ENCODE results near the gene DUSP28.

Gene DUSP28

GRCh38 chr2:240573516-240574385 lies 13.6 kb downstream of the DUSP28 start:
- peaks cover 31% of the 10 kb centered on the region for H3K4me1 ChIP-seq (ENCODE audit: control insufficient read depth, insufficient read depth, low read length)
- no peak overlapping the region for H3K9ac ChIP-seq (ENCODE audit: low read length in 2 of 2)
- H3K27ac ChIP-seq (ENCODE audit: low read length): no peak overlapping the region
- peaks cover 0 to 18% of the 10 kb centered on the region in 2 donors for H3K36me3 ChIP-seq (ENCODE audit: control insufficient read depth in 2 of 2, insufficient read depth in 2 of 2, low read length in 2 of 2)
- no peak overlapping the region for H3K4me3 ChIP-seq (ENCODE audit: low read length in 2 of 2)
- H3K9me3 ChIP-seq (ENCODE audit: control insufficient read depth in 2 of 2, low read length in 2 of 2): no peaks in the 10 kb centered on the region
- no peaks in the 10 kb centered on the region for H3K27me3 ChIP-seq (ENCODE audit: control insufficient read depth in 1 of 2, insufficient read depth in 2 of 2, low read length in 2 of 2)

DNA sequence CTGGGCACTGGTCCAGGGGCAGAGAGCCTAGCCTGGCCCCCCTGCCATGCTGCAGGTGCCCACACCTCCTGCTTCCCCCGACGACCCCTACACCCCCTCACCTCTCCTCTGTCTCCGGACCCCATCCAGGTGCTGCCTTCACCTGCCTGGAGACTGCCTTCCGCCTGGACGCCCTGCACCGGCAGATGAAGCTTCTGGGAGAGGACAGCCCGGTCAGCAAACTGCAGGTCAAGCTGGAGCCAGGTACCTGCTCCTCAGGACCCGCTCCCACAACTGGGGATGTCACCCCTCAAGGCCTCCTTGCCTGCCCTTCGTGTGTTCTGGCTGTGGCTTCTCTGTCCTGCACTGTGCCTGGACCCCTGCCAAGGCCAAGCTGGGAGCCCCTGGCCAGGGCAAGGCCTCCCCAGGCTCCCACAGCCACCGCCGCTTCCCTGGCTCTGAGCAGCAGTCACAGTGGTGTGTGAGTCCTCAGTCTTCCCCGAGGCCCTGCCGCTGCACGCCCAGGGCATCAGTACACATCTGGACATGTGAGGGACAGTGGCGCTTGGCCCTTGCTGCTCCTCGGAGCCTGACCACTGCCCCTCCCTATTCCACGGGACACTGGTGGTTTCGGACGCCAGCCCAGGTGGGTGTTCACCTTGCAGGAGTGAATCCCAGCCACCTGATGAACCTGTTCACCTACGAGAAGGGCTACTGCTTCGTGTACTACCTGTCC lies 14.4 kb downstream of the DUSP28 start:
- H3K36me3 ChIP-seq (ENCODE audit: control insufficient read depth in 2 of 2, insufficient read depth in 2 of 2, low read length in 2 of 2): peaks cover 0 to 18% of the 10 kb centered on the region in 2 donors
- H3K27me3 ChIP-seq (ENCODE audit: control insufficient read depth in 1 of 2, insufficient read depth in 2 of 2, low read length in 2 of 2): no peaks in the 10 kb centered on the region
- H3K9ac ChIP-seq (ENCODE audit: low read length in 2 of 2): no peak overlapping the region
- no peak overlapping the region for H3K4me3 ChIP-seq (ENCODE audit: low read length in 2 of 2)
- H3K4me1 ChIP-seq (ENCODE audit: control insufficient read depth, insufficient read depth, low read length): peaks cover 23% of the 10 kb centered on the region
- no peak overlapping the region for H3K27ac ChIP-seq (ENCODE audit: low read length)
- no peaks in the 10 kb centered on the region for H3K9me3 ChIP-seq (ENCODE audit: control insufficient read depth in 2 of 2, low read length in 2 of 2)

GRCh38 chr2:240575101-240575965 lies 15.2 kb downstream of the DUSP28 start:
- Histone ChIP-seq H3K9ac (ENCODE audit: low read length in 2 of 2) (no peak overlapping the region), H3K36me3 (ENCODE audit: control insufficient read depth in 2 of 2, insufficient read depth in 2 of 2, low read length in 2 of 2) (peaks cover 0 to 18% of the 10 kb centered on the region in 2 donors), H3K4me1 (ENCODE audit: control insufficient read depth, insufficient read depth, low read length) (peaks cover 19% of the 10 kb centered on the region), H3K27me3 (ENCODE audit: control insufficient read depth in 1 of 2, insufficient read depth in 2 of 2, low read length in 2 of 2) (no peaks in the 10 kb centered on the region), H3K4me3 (ENCODE audit: low read length in 2 of 2) (no peak overlapping the region), H3K9me3 (ENCODE audit: control insufficient read depth in 2 of 2, low read length in 2 of 2) (no peaks in the 10 kb centered on the region), H3K27ac (ENCODE audit: low read length) (no peak overlapping the region)

DNA sequence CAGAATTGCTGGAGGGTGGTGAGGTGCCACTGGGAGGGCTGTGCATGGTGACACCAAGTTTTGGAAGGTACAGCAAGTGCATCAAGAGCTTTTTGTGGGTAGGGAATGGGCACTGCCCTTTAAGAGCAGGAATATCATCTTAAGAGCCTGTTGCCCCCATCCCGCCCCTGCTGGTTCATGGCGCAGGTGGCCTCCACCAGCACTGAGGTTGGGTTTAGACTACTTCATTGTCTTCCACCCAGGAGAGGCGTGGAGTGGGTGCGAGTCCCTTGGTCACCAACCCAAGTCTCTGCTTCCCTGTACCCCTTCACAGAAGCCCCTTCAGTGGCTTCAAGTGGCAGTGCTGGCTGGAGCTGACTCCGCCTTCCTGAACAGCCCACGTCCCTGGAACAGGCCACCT lies 15.9 kb downstream of the DUSP28 start:
- Histone ChIP-seq H3K27ac (ENCODE audit: low read length) (no peak overlapping the region), H3K27me3 (ENCODE audit: control insufficient read depth in 1 of 2, insufficient read depth in 2 of 2, low read length in 2 of 2) (no peaks in the 10 kb centered on the region), H3K4me3 (ENCODE audit: low read length in 2 of 2) (no peak overlapping the region), H3K4me1 (ENCODE audit: control insufficient read depth, insufficient read depth, low read length) (peaks cover 12% of the 10 kb centered on the region), H3K36me3 (ENCODE audit: control insufficient read depth in 2 of 2, insufficient read depth in 2 of 2, low read length in 2 of 2) (peaks cover 0 to 18% of the 10 kb centered on the region in 2 donors), H3K9me3 (ENCODE audit: control insufficient read depth in 2 of 2, low read length in 2 of 2) (no peaks in the 10 kb centered on the region), H3K9ac (ENCODE audit: low read length in 2 of 2) (no peak overlapping the region)

DNA sequence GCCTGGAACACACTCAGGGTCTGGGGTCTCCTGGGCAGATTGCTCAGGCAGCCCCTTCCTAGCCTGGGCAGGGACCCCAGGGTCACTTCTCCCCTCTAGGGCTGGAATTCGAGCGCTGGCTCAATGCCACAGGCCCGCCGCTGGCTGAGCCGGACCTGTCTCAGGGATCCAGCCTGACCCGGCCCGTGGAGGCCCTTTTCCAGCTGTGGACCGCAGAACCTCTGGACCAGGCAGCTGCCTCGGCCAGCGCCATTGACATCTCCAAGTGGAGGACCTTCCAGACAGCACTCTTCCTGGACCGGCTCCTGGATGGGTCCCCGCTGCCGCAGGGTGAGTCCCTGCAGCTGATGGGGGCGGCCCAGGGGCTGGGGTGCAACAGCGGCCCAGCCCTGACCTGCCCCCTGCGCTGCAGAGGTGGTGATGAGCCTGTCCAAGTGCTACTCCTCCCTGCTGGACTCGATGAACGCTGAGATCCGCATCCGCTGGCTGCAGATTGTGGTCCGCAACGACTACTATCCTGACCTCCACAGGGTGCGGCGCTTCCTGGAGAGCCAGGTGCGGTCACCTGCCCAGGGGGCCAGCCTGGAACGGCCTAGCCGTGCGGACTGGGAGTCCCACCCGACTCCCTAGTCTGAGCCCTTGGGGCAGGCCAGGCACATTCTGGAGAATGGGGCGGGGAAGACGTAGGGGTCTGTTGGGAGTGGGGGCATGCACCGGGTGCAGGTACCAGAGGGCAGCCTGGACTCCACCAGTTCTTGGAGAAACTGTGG lies 16.5 kb downstream of the DUSP28 start:
- H3K27ac ChIP-seq (ENCODE audit: low read length): no peak overlapping the region
- H3K27me3 ChIP-seq (ENCODE audit: control insufficient read depth in 1 of 2, insufficient read depth in 2 of 2, low read length in 2 of 2): no peaks in the 10 kb centered on the region
- H3K36me3 ChIP-seq (ENCODE audit: control insufficient read depth in 2 of 2, insufficient read depth in 2 of 2, low read length in 2 of 2): peaks cover 0 to 18% of the 10 kb centered on the region in 2 donors
- H3K4me3 ChIP-seq (ENCODE audit: low read length in 2 of 2): no peak overlapping the region
- H3K9ac ChIP-seq (ENCODE audit: low read length in 2 of 2): no peak overlapping the region
- no peaks in the 10 kb centered on the region for H3K9me3 ChIP-seq (ENCODE audit: control insufficient read depth in 2 of 2, low read length in 2 of 2)
- peaks cover 7% of the 10 kb centered on the region for H3K4me1 ChIP-seq (ENCODE audit: control insufficient read depth, insufficient read depth, low read length)

- H3K4me1 ChIP-seq (ENCODE audit: control insufficient read depth, insufficient read depth, low read length): peaks cover 4% of the 10 kb centered on the region
- H3K27ac ChIP-seq (ENCODE audit: low read length): no peak overlapping the region
- peaks cover 0 to 16% of the 10 kb centered on the region in 2 donors for H3K36me3 ChIP-seq (ENCODE audit: control insufficient read depth in 2 of 2, insufficient read depth in 2 of 2, low read length in 2 of 2)
- no peak overlapping the region for H3K9ac ChIP-seq (ENCODE audit: low read length in 2 of 2)
- no peaks in the 10 kb centered on the region for H3K9me3 ChIP-seq (ENCODE audit: control insufficient read depth in 2 of 2, low read length in 2 of 2)
- H3K4me3 ChIP-seq (ENCODE audit: low read length in 2 of 2): no peak overlapping the region
- no peaks in the 10 kb centered on the region for H3K27me3 ChIP-seq (ENCODE audit: control insufficient read depth in 1 of 2, insufficient read depth in 2 of 2, low read length in 2 of 2)
Measured at GRCh38 chr2:240577281-240578109, 17.3 kb downstream of the DUSP28 start.

DNA sequence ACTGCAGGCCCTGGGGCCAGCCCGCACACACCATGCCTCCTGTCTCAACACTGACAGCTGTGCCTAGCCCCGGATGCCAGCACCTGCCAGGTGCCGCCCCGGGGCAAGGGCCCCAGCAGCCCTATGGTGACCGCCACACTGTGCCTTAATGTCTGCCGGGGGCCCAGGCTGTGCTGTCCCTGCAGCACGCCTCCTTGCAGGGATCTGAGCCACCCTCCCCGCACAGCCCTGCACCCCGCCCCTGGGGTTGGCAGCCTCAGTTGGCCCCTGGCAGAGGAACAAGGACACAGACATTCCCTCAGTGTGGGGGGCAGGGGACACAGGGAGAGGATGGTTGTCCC lies 17.9 kb downstream of the DUSP28 start:
- Histone ChIP-seq H3K4me1 (ENCODE audit: control insufficient read depth, insufficient read depth, low read length) (peaks cover 4% of the 10 kb centered on the region), H3K4me3 (ENCODE audit: low read length in 2 of 2) (no peak overlapping the region), H3K9me3 (ENCODE audit: control insufficient read depth in 2 of 2, low read length in 2 of 2) (no peaks in the 10 kb centered on the region), H3K9ac (ENCODE audit: low read length in 2 of 2) (no peak overlapping the region), H3K27ac (ENCODE audit: low read length) (no peak overlapping the region), H3K36me3 (ENCODE audit: control insufficient read depth in 2 of 2, insufficient read depth in 2 of 2, low read length in 2 of 2) (peaks cover 0 to 17% of the 10 kb centered on the region in 2 donors), H3K27me3 (ENCODE audit: control insufficient read depth in 1 of 2, insufficient read depth in 2 of 2, low read length in 2 of 2) (no peaks in the 10 kb centered on the region)

- peaks cover 4% of the 10 kb centered on the region for H3K4me1 ChIP-seq (ENCODE audit: control insufficient read depth, insufficient read depth, low read length)
- peaks cover 0 to 17% of the 10 kb centered on the region in 2 donors for H3K36me3 ChIP-seq (ENCODE audit: control insufficient read depth in 2 of 2, insufficient read depth in 2 of 2, low read length in 2 of 2)
- H3K27me3 ChIP-seq (ENCODE audit: control insufficient read depth in 1 of 2, insufficient read depth in 2 of 2, low read length in 2 of 2): no peaks in the 10 kb centered on the region
- H3K27ac ChIP-seq (ENCODE audit: low read length): no peak overlapping the region
- no peaks in the 10 kb centered on the region for H3K9me3 ChIP-seq (ENCODE audit: control insufficient read depth in 2 of 2, low read length in 2 of 2)
- H3K4me3 ChIP-seq (ENCODE audit: low read length in 2 of 2): no peak overlapping the region
- no peak overlapping the region for H3K9ac ChIP-seq (ENCODE audit: low read length in 2 of 2)
Measured at GRCh38 chr2:240578488-240578887, 18.3 kb downstream of the DUSP28 start.

- H3K4me1 ChIP-seq (ENCODE audit: control insufficient read depth, insufficient read depth, low read length): peaks cover 8% of the 10 kb centered on the region
- H3K4me3 ChIP-seq (ENCODE audit: low read length in 2 of 2): no peak overlapping the region
- no peaks in the 10 kb centered on the region for H3K27me3 ChIP-seq (ENCODE audit: control insufficient read depth in 1 of 2, insufficient read depth in 2 of 2, low read length in 2 of 2)
- no peak overlapping the region for H3K27ac ChIP-seq (ENCODE audit: low read length)
- H3K9ac ChIP-seq (ENCODE audit: low read length in 2 of 2): no peak overlapping the region
- peaks cover 0 to 17% of the 10 kb centered on the region in 2 donors for H3K36me3 ChIP-seq (ENCODE audit: control insufficient read depth in 2 of 2, insufficient read depth in 2 of 2, low read length in 2 of 2)
- H3K9me3 ChIP-seq (ENCODE audit: control insufficient read depth in 2 of 2, low read length in 2 of 2): no peaks in the 10 kb centered on the region
Measured at GRCh38 chr2:240579071-240579762, 19.1 kb downstream of the DUSP28 start.

All from stomach smooth muscle (tissue), 2 donors.